HG03571 (cell line): ENCODE data around the gene OR2C3.

Experiments
- ATAC-seq: cut with Tn5 transposase; IDR thresholded peaks from one replicate; pipeline ENCODE4 v1.9.1; 2021; ENCODE audit not compliant: unreplicated experiment

Gene OR2C3

DNA sequence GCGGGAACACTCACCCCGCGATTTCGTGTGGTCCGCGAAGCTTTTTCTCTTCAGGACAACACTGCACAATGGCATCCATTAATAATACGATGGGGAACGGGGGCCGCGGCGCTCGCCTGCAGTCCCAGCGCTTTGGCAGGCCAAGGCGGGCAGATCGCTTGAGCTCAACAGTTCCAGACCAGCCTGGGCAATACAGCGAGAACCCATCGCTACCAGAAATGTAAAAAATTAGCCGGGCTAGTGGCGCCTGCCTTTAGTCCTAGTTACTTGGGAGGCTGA, 17.7 kb downstream of the OR2C3 start:
- ATAC-seq, result no peak

DNA sequence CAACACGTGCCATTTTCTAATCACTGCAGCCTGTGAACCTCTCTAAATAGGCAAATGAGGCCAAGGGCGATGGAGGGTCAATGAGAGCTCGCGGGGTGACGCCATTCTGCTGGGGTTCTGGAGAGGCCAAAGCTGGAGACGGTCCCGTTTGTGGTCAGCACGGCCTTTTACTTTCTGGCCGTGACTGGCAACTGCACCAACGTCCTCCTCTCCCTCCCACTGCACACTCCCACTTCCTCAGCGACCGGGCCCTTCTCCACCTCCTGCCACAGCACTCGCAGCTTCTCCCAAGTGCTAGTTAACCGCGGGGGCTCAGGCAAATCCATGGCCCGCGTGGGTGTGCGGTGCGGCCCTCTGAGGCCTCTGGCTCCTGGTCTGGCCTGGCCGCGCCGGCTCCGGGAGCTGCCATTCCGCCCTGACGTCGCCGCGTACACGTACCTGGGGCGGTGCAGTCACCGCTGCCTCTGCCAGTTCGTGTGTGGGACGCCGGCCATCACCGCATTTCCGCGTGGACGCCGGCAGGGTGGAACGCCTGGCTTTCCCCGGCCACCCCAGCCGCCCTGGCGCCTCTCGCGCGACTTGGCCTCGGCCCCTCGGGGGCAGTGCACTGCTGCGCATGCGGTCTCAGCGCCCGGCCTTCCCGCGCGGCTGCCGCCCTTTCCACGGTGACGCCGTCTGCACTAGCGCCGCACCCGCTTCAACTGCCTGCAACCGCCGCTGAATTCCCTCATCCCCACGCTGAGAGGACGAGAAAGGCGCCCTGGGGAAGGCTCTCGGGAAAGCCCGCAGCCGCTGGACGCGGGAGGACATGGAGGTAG, 18.2 kb downstream of the OR2C3 start:
- no peak for ATAC-seq

DNA sequence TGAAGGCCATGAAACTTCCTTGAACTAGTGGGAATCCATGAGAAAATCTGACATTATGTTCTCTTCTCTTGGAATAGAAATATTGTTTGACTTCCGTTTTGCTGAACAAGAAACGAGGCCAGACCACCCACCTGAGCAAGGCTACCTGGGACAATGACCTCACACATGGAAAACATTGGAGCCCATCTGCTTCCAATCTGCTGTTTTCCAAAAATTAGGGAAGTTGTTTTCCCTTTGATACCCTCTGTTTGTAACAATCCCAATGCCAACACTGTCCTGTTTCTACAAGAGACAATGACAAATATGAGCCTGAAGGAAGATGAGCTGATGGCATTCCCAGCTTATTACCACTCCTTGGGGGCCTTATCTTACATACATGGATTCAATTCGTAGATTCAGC, 29.4 kb downstream of the OR2C3 start:
- ATAC-seq, result no peak

DNA sequence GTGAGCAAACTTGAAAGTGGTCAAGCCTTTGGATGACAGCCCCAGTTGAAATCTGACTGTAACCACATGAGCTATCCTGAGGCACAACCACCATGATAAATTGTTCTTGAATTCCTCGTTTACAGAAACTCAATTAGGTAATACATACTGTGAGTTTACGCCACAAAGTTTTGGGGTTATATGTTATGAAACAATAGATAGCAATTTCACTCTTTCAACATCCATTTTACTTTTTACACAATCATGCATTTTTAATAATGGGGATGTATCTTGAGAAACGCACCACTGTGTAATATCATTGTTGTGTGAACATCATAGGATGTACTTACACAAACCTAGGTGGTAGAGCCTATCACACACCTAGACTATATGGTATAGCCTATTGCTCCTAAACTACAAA, 35.4 kb downstream of the OR2C3 start:
- no peak for ATAC-seq

DNA sequence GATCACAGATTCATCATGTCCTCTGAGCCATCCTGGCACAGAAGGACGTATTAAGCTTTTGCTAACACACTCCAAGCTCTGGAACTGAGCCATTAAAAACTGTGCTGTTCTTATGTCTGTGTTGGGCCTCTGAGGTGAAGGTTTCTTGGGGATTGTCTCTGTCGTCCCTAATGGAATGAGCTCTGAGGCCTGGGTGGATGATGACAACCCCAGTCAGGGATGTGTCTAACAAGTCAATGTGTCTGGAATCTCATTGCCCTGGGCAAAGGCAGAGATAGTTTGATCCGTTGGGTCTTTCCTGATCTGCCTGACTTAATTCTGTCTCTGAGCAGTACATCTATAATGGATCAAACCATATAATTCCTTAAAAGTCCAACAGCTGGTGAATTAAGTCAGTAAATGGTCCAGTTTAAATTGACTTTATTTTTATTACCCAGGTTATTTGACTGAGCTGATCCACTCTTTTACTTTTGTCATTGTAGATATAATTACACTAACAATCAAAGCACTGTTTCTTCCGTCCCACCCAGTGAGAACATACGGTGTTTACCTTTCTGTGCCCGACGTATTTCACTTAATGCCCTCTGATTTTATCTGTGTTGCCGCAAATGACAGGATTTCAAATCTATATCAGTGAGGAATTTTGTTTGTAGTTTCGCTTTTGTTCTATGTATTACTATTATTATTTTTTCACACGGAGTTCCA, 39.5 kb downstream of the OR2C3 start:
- ATAC-seq, result no peak

DNA sequence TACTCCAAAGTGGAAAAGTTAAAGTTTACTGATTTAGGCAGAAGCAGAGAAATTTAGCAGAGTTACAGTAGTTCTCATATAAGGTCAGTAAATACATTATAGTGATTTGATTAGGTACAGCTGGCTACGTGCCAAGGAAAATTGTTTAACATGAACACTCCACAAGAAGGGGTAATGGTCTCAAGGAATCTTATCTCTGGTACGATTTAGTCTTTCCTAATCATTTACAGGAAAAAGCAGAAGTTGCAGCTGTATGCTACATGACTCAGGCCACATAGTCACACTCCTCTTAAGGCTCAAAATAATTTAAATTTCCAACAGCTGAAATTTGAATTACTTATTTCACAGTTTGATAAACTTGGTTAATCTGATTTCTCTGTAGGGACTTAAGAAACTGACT, 41.5 kb downstream of the OR2C3 start:
- peak; percentile 84 for ATAC-seq

DNA sequence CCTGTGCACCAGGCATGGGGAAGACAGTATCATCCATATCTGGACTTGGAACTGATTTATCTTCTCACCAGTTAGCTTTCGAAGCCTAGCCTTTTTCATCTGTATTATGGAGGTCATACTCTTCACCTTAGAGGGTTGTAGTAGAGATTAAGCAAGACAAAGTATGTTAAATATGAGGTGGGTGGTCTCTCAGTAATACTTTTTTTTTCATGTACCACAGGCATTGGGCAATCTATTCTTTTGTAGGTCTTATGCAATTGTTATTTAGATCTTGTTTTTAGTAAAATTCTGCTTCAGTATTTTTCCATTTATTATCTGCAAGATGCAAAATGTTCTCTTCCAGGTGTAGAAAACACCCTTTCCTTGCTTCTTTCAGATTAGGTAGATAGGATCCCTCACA, 43.1 kb downstream of the OR2C3 start:
- ATAC-seq, result no peak

DNA sequence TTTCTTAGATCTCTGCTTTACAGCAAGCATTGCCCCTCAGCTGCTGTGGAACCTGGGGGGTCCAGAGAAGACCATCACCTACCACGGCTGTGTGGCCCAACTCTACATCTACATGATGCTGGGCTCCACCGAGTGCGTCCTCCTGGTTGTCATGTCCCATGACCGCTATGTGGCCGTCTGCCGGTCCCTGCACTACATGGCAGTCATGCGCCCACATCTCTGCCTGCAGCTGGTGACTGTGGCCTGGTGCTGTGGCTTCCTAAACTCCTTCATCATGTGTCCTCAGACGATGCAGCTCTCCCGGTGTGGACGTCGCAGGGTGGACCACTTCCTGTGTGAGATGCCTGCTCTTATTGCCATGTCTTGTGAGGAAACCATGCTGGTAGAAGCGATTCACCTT, 44.9 kb downstream of the OR2C3 start:
- no peak for ATAC-seq

DNA sequence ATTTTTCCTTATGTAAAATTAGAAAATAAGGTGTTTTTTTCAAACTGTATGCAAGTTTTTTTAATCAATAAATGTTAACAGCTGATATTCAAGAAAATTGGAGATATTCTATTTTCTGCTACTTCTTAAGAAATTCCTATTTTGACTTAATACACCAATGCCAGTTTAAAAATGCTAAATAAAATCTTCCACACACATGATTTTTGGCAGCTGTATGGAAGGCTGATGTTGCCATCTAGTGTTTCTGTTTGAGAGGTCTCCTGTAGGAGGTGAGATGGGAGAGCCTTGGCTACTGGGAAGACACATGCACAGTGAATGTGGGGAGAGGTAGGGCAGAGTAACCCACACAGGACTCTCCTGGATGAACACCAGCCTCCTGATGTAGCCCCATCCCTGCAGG, 49.2 kb downstream of the OR2C3 start:
- ATAC-seq, result peak; percentile 65

DNA sequence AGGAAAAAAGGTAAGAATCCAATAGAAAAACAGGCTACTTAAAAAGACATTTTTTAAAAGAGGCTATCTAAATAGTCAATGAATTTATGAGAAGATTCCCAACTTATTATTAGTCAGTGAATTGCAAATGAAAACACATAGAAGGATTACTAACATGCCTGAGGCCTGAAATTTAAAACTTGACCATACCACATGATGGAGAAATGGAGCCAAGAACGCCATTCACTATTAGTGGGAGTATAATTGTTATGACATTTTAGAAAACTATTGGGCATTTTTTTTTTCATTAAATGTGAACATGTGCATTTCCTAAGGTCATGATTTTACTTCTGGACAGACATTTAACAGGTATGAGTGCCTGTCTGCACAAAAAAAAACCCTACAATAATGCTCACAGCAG, 53.5 kb downstream of the OR2C3 start:
- no peak for ATAC-seq

DNA sequence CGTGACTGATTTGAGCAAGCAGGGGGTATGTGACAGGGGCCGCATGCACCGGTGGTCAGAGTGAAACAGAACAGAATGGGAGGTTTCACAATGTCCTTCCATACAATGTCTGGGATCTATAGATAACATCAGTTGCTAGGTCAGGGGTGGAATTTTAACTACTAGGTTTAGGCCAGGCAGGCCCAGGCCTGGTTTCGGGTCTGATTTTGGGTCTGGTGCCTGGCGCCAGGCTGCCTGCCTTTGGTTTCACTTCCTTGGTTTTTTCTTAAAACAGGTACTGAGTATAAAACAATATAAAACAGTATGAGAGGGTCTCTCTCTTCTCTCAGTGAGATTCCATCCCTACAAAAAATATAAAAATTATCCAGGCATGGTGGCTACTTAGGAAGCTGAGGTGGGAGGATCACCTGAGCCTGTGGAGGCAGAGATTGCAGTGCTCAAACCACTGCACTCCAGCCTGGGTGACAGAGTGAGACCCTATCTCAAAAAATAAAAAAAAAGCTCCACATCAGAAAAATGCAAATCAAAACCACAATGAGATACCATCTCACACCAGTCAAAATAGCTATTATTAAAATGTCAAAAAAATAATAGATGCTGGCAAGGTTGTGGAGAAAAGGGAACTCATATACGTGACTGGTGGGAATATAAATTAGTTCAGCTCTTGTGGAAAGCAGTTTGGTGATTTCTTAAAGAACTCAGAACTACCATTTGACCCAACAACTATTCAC, 59.7 kb downstream of the OR2C3 start:
- peak; percentile 64 for ATAC-seq

DNA sequence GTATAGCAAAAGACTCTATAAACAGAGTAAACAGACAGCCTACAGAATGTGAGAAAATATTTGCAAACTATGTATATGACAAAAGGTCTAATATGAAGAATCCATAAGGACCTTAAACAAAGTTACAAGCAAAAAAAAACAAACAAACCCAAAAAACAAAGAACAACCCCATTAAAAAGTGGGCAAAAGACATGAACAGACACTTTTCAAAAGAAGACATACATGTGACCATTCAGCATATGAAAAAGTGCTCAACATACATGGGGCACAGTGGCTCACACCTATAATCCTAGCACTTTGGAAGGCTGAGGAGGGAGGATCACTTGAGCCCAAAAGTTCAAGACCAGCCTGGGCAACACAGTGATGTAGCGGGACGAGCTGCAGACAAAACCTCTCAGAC, 60.4 kb downstream of the OR2C3 start:
- no peak for ATAC-seq
